H1 (cell line): Measurements from ENCODE around the gene CD164L2. TPM values are rescaled to one million over a fixed set of nuclear protein-coding genes. Genes with fewer than 3 reads are reported as not detected.

Experiments used
- CTCF ChIA-PET: fragments of 300-600 bp; sonication (Branson Sonifier 250); formaldehyde crosslinking; loops from one replicate; lab custom pipeline; 2021; ENCODE audit not compliant: partially characterized antibody; lab: Charles Lee
- POLR2A ChIA-PET: fragments of 300-600 bp; sonication (Branson Sonifier 250); formaldehyde crosslinking; loops from one replicate; lab custom pipeline; 2021; ENCODE audit warnings: inconsistent platforms; ENCODE audit not compliant: partially characterized antibody; lab: Charles Lee
- DNase-seq, 2 experiments: peaks; one replicate each; pipeline versions ENCODE4 v3.0.0 to v3.0.0-alpha.2; 2010 to 2022; ENCODE audit warnings: low spot score in 2 of 2, low read depth in 1 of 2, mixed read lengths in 1 of 2
- FAIRE-seq: peaks from 2 replicates; lab custom pipeline; 2011; peaks lifted over from hg19 to GRCh38; lab: Jason Lieb, UNC
- H2AFZ ChIP-seq: 2 replicates; pipeline ENCODE4 v1.8.1; 2012; ENCODE audit warnings: low read length, inconsistent platforms
- H2AK5ac ChIP-seq: 2 replicates; pipeline ENCODE4 v1.6.1; 2013; ENCODE audit warnings: low read depth, low read length
- H2BK120ac ChIP-seq: replicated peaks from 2 replicates; pipeline ENCODE3; 2013; ENCODE audit warnings: low read depth, low read length, inconsistent platforms
- H2BK12ac ChIP-seq: 2 replicates; pipeline ENCODE4 v1.6.1; 2013; ENCODE audit warnings: low read depth, low read length
- H2BK15ac ChIP-seq: 2 replicates; pipeline ENCODE4 v1.6.1; 2013; ENCODE audit warnings: low read length
- H2BK20ac ChIP-seq: 2 replicates; pipeline ENCODE4 v1.6.1; 2013; ENCODE audit warnings: low read length
- H2BK5ac ChIP-seq: 2 replicates; pipeline ENCODE4 v1.6.1; 2013; ENCODE audit warnings: low read depth, low read length
- H3K14ac ChIP-seq: 2 replicates; pipeline ENCODE4 v1.6.1; 2013; ENCODE audit warnings: inconsistent platforms; ENCODE audit not compliant: insufficient read length
- H3K18ac ChIP-seq: 2 replicates; pipeline ENCODE4 v1.6.1; 2013; ENCODE audit warnings: low read length; ENCODE audit errors: extremely low read depth
- H3K23ac ChIP-seq: 2 replicates; pipeline ENCODE4 v1.6.1; 2013; ENCODE audit warnings: inconsistent platforms; ENCODE audit not compliant: insufficient read length
- H3K23me2 ChIP-seq: 2 replicates; pipeline ENCODE4 v1.6.1; 2013; ENCODE audit warnings: low read depth, low read length
- H3K27ac ChIP-seq: 2 replicates; pipeline ENCODE4 v1.6.1; 2011; ENCODE audit warnings: low read depth, low read length, inconsistent platforms
- H3K27me3 ChIP-seq, 4 experiments: replicated peaks in 1 of 4; 1 replicate in 1 of 4; 2 replicates in 3 of 4; pipeline versions ENCODE4 v1.6.1 to v1.8.1; 2011 to 2013; ENCODE audit warnings: low read length in 3 of 4, mild to moderate bottlenecking in 3 of 4, inconsistent platforms in 2 of 4, mixed read lengths in 2 of 4, moderate library complexity in 1 of 4; ENCODE audit not compliant: control insufficient read depth in 3 of 4, insufficient read depth in 3 of 4; ENCODE audit errors: extremely low read depth in 1 of 4
- H3K36me3 ChIP-seq, 4 experiments: 2 replicates each; pipeline versions ENCODE4 v1.6.1 to v1.8.1; 2011 to 2013; ENCODE audit warnings: mild to moderate bottlenecking in 4 of 4, low read length in 3 of 4, moderate library complexity in 2 of 4, control low read depth in 1 of 4, inconsistent platforms in 1 of 4; ENCODE audit not compliant: insufficient read depth in 4 of 4, control insufficient read depth in 2 of 4
- H3K4ac ChIP-seq: replicated peaks from 2 replicates; pipeline ENCODE3; 2013; ENCODE audit warnings: low read length, low read depth, mixed read lengths, inconsistent platforms; ENCODE audit not compliant: insufficient read length
- H3K4me1 ChIP-seq, 4 experiments: replicated peaks in 1 of 4; 1 replicate in 1 of 4; 2 replicates in 3 of 4; pipeline versions ENCODE4 v1.6.1 to v1.8.1; 2011 to 2013; ENCODE audit warnings: low read length in 3 of 4, inconsistent platforms in 2 of 4, mixed read lengths in 1 of 4; ENCODE audit not compliant: insufficient read depth in 4 of 4, control insufficient read depth in 3 of 4
- H3K4me2 ChIP-seq, 2 experiments: 2 replicates each; pipeline versions ENCODE4 v1.6.1 to v1.8.1; 2011 to 2013; ENCODE audit warnings: low read depth in 2 of 2, low read length in 2 of 2, control low read depth in 1 of 2, inconsistent platforms in 1 of 2, mild to moderate bottlenecking in 1 of 2; ENCODE audit not compliant: insufficient read depth in 1 of 2
- H3K4me3 ChIP-seq, 4 experiments: fragments of 200-600, 300-600 bp in 1 of 4; sonication (generic), shearing (Covaris generic), sonication (Bioruptor Twin) in 1 of 4; 2 replicates each; pipeline versions ENCODE4 v1.5.1 to v1.8.1; 2011 to 2016; ENCODE audit warnings: low read length in 4 of 4, low read depth in 3 of 4, control low read depth in 2 of 4, inconsistent platforms in 2 of 4, mild to moderate bottlenecking in 2 of 4, mixed read lengths in 1 of 4, moderate library complexity in 1 of 4; ENCODE audit not compliant: insufficient read depth in 2 of 4; ENCODE audit errors: extremely low read depth in 1 of 4
- H3K56ac ChIP-seq: replicated peaks from 2 replicates; pipeline ENCODE3; 2013; ENCODE audit warnings: low read depth, mild to moderate bottlenecking, mixed read lengths, low read length, inconsistent platforms; ENCODE audit not compliant: insufficient read length
- H3K79me1 ChIP-seq: 2 replicates; pipeline ENCODE4 v1.6.1; 2013; ENCODE audit warnings: low read depth, low read length, control low read depth
- H3K79me2 ChIP-seq, 2 experiments: 2 replicates each; pipeline versions ENCODE4 v1.6.1 to v1.8.1; 2012 to 2013; ENCODE audit warnings: low read length in 2 of 2, mild to moderate bottlenecking in 2 of 2, inconsistent platforms in 1 of 2; ENCODE audit not compliant: insufficient read depth in 2 of 2, control insufficient read depth in 1 of 2
- H3K9ac ChIP-seq, 4 experiments: replicated peaks in 1 of 4; 1 replicate in 1 of 4; 2 replicates in 3 of 4; pipeline versions ENCODE4 v1.6.1 to v1.8.1; 2011 to 2013; ENCODE audit warnings: low read depth in 3 of 4, low read length in 3 of 4, control low read depth in 2 of 4, mild to moderate bottlenecking in 2 of 4, moderate library complexity in 2 of 4, inconsistent platforms in 1 of 4; ENCODE audit errors: extremely low read depth in 1 of 4
- H3K9me3 ChIP-seq, 2 experiments: 2 replicates each; pipeline versions ENCODE4 v1.6.1 to v1.8.1; 2012 to 2013; ENCODE audit warnings: mild to moderate bottlenecking in 2 of 2, moderate library complexity in 2 of 2, control low read depth in 1 of 2, inconsistent platforms in 1 of 2, low read depth in 1 of 2, low read length in 1 of 2, mixed read lengths in 1 of 2; ENCODE audit not compliant: insufficient read depth in 2 of 2
- H4K20me1 ChIP-seq, 2 experiments: replicated peaks in 1 of 2; 2 replicates each; pipeline versions ENCODE3 to v1.8.1; 2011 to 2013; ENCODE audit warnings: inconsistent platforms in 2 of 2, low read length in 2 of 2, mild to moderate bottlenecking in 1 of 2; ENCODE audit not compliant: insufficient read depth in 2 of 2, control insufficient read depth in 1 of 2
- H4K5ac ChIP-seq: 2 replicates; pipeline ENCODE4 v1.6.1; 2013; ENCODE audit warnings: low read length, low read depth, mixed read lengths, inconsistent platforms; ENCODE audit not compliant: insufficient read length
- H4K8ac ChIP-seq: 2 replicates; pipeline ENCODE4 v1.8.0; 2013; ENCODE audit warnings: mild to moderate bottlenecking, moderate library complexity, low read length, inconsistent platforms; ENCODE audit not compliant: insufficient read depth; ENCODE audit errors: extremely low read depth
- H4K91ac ChIP-seq: replicated peaks from 2 replicates; pipeline ENCODE3; 2013; ENCODE audit warnings: low read length, mixed read lengths, inconsistent platforms; ENCODE audit not compliant: insufficient read length
- CBX5 ChIP-seq: fragments of 300-800, 300-1000 bp; sonication (generic); IDR thresholded peaks from 2 replicates; pipeline ENCODE4 v1.7.1; 2016; ENCODE audit warnings: antibody characterized with exemption, low read length, low read depth
- EGR1 ChIP-seq: IDR thresholded peaks from 2 replicates; pipeline ENCODE4 v1.6.1; 2011; ENCODE audit warnings: low read depth, low read length, borderline replicate concordance
- HDAC2 ChIP-seq, 2 experiments: fragments of 300-600 bp in 1 of 2; sonication (generic) in 1 of 2; IDR thresholded peaks; 2 replicates each; pipeline ENCODE4 v1.6.1; 2011 to 2012; ENCODE audit warnings: low read depth in 2 of 2, low read length in 2 of 2, mild to moderate bottlenecking in 2 of 2, moderate library complexity in 2 of 2, borderline replicate concordance in 1 of 2, inconsistent platforms in 1 of 2
- JUN ChIP-seq: IDR thresholded peaks from 2 replicates; pipeline ENCODE4 v1.6.1; 2011; ENCODE audit warnings: low read depth, mild to moderate bottlenecking, improper control_type of control experiment, low read length
- KDM4A ChIP-seq: IDR thresholded peaks from one replicate; pipeline ENCODE4 v1.7.1; 2012; ENCODE audit warnings: low read depth, mild to moderate bottlenecking, moderate library complexity, low read length, inconsistent platforms; ENCODE audit not compliant: severe bottlenecking
- PHF8 ChIP-seq: fragments of 200-600 bp; sonication (generic); conservative IDR thresholded peaks from 2 replicates; pipeline ENCODE4 v1.7.1; 2012; ENCODE audit warnings: low read depth, mild to moderate bottlenecking, inconsistent platforms, low read length, moderate library complexity
- TAF7 ChIP-seq: optimal IDR thresholded peaks from 2 replicates; pipeline ENCODE3; 2011; ENCODE audit warnings: low read depth, mild to moderate bottlenecking, inconsistent platforms, low read length, moderate library complexity, borderline replicate concordance
- WGBS, 2 experiments: shearing (Covaris generic) in 1 of 2; methylation state at CpG; one replicate each; pipeline versions ENCODE4 v1.1.6 to v1.1.7; 2013 to 2015; ENCODE audit warnings: low lambda C conversion rate in 2 of 2, mixed read lengths in 2 of 2, inconsistent platforms in 1 of 2, low coverage in 1 of 2, missing lambda C conversion rate in 1 of 2; ENCODE audit not compliant: insufficient replicate concordance in 2 of 2, insufficient coverage in 1 of 2, insufficient read length in 1 of 2; ENCODE audit errors: extremely low coverage in 1 of 2, missing lambda C conversion rate in 1 of 2; 5-methylcytosine and 5-hydroxymethylcytosine counted together
- polyA plus RNA-seq, 7 experiments: library from polyadenylated mRNA; depleted of rRNA in 3 of 7; stranded (reverse) in 5 of 7; unstranded in 2 of 7; fragments of >200 nt in 5 of 7; fragments of 200-250 nt in 2 of 7; gene quantifications; 1 replicate in 5 of 7; 2 replicates in 1 of 7; 4 replicates in 1 of 7; pipeline versions ENCODE4 v1.2.1 to v1.2.3, GENCODE V29; 2011 to 2013; ENCODE audit warnings: missing spikeins in 2 of 7, mixed read lengths in 2 of 7
- total RNA-seq: library from RNA; stranded (reverse); fragmentation: NEBNext Ultra II Directional; extraction: Animal tissue kit (Norgen Biotek cat#: 25700); gene quantifications from 2 replicates; pipeline ENCODE4 v1.2.1, GENCODE V29; 2021

CD164L2 gene
- total and polyA plus RNA-seq, 2 of the 8 experiments (the other 6 are each of a cell fraction or from before 2014, with no cell fraction given): 3.3 TPM

DNA sequence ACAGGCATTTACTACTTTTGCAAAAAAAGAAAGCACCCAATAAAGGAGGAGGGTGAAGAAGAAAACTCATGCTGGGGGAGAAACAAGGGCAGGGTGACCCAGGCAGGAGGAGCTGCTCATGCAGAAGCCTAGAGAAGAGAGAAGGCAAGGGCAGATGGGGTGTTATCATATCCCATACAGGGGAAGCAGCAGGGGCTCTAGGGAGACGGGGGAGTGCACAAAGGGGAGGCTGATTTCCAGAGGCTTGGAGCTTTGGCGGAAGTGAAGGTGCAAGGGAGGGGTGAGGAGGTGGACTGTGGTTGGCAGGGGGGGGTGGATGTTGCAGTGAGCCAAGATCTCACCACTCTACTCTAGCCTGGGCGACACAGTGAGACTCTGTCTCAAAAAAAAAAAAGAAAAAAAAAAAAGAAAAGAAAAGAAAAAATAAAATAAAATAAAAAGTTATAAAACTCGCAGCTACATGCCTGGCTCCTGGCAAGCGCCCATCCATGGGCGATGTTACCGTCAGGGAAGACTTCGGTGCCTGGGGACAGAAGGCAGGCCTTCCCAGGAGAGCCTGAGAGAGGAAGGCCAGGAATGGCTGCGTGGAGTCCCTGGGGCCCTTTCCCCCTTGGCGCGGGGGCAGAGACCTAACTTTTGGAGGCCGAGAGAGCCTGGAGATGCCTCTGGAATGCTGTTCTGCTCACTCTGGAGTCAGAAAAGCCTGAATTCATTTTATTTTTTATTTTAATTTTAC, 5.2 kb downstream of the CD164L2 start:
- Histone ChIP-seq H3K23me2 (peaks cover 2% of the 10 kb centered on the region; the same call in 1 of the 2 replicates), H3K23ac (no peak overlapping the region), H4K91ac (no peak overlapping the region), H3K18ac (no peak overlapping the region), H2BK5ac (no peak overlapping the region), H4K20me1 (no peaks in the 10 kb centered on the region), H4K5ac (no peak overlapping the region), H3K4me2 (no peak overlapping the region), H2BK15ac (no peak overlapping the region), H3K9ac (no peak overlapping the region), H2BK20ac (no peak overlapping the region), H3K27ac (no peak overlapping the region), H4K8ac (peak overlapping the region; percentile 71; the same call in 1 of the 2 replicates), H3K27me3 (peaks cover 0 to 16% (median 9%) of the 10 kb centered on the region in 4 experiments; a peak in 6 of 7 replicates), H3K14ac (no peak overlapping the region), H3K4me3 (no peak overlapping the region), H3K4ac (no peak overlapping the region), H3K79me1 (no peaks in the 10 kb centered on the region), H3K9me3 (no peaks in the 10 kb centered on the region), H3K4me1 (peaks cover 0 to 7% (median 1%) of the 10 kb centered on the region in 4 experiments; a peak in 1 of 7 replicates), H2AK5ac (no peak overlapping the region), H2BK12ac (no peak overlapping the region), H2BK120ac (no peak overlapping the region), H3K56ac (no peak overlapping the region), H3K36me3 (no peaks in the 10 kb centered on the region), H3K79me2 (no peaks in the 10 kb centered on the region), H2AFZ (no peak overlapping the region)
- 82% methylated on average over 11 of the region's 12 CpGs; no CpG with 5 or more reads in 1 of the 2 experiments for whole genome bisulfite sequencing, 2 experiments
- ChIA-PET POLR2A (interaction anchor here (1.1 to 1.2 kb wide), 2 partner anchors 13 to 71 kb away, joined by 3 read pairs; no protein-coding TSS in a partner anchor), CTCF (interaction anchor here (0.6 to 18.9 kb wide), 12 partner anchors 8 to 613 kb away, joined by 3 to 625 read pairs (median 4); partner anchors contain the start of genes FCN3, GPR3 and MAP3K6)
- FAIRE-seq: no peak
- no peak for DNase-seq
- TF ChIP-seq TAF7 (no peak), PHF8 (no peak), HDAC2 (IDR thresholded peaks at IDR 0.05; ENCODE audit: borderline replicate concordance in 1 of 2, low read depth in 2 of 2, low read length in 2 of 2) (no peak), KDM4A (no peak), CBX5 (no peak), JUN (no peak), EGR1 (no peak)
